Coronary artery (tissue), 2 donors: ENCODE results near the gene KDM2A.
"Not testable (repeated sequence)": the region's sequence is repeated elsewhere in the genome, so short reads cannot be mapped to it uniquely, and the experiment has no call there.

Source experiments
- DNase-seq: peaks from one replicate; pipeline ENCODE4 v3.0.0-alpha.2; 2017; ENCODE audit warnings: low spot score
- H3K27ac ChIP-seq, 2 donors: fragments of 200-600 bp; sonication (generic); one replicate each; pipeline ENCODE4 v1.5.1; 2016 to 2019
- H3K4me3 ChIP-seq: fragments of 200-600 bp; sonication (generic); 2 replicates; pipeline ENCODE4 v1.5.1; 2016; ENCODE audit warnings: mild to moderate bottlenecking, moderate library complexity
- TF ChIP-seq, protein P1 (sequence below): fragments of 200-600 bp; sonication (generic); IDR thresholded peaks from one replicate; pipeline ENCODE4 v1.5.1; 2019; ENCODE audit warnings: antibody characterized with exemption

KDM2A gene

DNA sequence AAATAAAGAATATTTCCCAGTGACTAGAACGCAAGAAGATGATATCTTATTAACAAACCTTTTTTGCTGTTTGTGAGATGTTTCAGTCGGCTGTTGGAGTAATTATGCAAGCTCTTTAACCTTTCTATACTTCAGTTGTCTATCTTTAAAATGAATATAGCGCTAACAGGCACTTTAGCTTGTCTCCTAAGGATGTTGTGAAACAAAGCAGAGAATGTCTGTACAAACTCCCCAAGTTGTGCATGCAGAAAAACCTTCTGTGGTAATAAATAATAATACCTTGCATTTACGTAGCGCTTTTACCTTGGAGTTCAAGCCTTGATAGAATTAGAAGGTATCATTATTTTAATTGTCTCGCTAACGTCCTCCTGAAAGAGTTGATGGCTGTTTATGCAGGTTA lies 1.9 kb upstream of the KDM2A start:
- TF ChIP-seq, protein P1, sequence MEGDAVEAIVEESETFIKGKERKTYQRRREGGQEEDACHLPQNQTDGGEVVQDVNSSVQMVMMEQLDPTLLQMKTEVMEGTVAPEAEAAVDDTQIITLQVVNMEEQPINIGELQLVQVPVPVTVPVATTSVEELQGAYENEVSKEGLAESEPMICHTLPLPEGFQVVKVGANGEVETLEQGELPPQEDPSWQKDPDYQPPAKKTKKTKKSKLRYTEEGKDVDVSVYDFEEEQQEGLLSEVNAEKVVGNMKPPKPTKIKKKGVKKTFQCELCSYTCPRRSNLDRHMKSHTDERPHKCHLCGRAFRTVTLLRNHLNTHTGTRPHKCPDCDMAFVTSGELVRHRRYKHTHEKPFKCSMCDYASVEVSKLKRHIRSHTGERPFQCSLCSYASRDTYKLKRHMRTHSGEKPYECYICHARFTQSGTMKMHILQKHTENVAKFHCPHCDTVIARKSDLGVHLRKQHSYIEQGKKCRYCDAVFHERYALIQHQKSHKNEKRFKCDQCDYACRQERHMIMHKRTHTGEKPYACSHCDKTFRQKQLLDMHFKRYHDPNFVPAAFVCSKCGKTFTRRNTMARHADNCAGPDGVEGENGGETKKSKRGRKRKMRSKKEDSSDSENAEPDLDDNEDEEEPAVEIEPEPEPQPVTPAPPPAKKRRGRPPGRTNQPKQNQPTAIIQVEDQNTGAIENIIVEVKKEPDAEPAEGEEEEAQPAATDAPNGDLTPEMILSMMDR, result no peak
- no peak for DNase-seq
- no peak overlapping the region for H3K4me3 ChIP-seq
- H3K27ac ChIP-seq, result peak overlapping the region in 1 of 2 donors; percentile 96

- peak overlapping the region; percentile 90 for H3K4me3 ChIP-seq
- DNase-seq, result no peak
- H3K27ac ChIP-seq, result peak overlapping the region in 1 of 2 donors; percentile 96
- TF ChIP-seq, protein P1, result no peak
Measured at GRCh38 chr11:67117672-67118180, 1.3 kb upstream of the KDM2A start.

DNA sequence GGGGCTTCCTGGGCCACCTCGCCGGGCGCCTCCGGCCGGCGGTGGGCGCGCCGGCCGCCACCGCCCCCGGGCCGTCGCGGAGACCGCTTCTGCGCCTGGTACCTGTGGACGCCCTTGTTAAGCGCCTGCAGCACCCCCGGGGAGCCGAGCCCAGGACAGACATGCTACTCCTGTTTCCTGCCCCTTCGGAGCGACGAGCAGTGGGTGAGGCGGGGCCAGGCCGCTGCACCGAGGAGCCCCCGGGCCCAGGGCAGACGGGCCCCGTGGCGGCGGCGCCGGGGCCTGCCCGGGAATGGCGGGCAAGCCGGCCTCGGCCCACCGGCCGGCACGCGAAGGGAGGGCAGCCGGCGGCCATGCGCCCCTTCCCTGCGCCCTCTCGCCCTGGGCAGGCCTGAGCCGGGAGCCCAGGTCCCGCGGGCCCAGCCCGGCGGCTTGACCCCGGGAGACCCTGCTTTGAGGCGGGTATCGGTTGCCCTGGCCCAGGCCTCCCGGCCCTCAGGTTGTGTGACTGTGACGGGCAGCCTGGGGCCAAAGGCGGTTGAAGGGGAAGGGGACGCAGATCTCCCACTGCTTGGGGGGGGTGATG lies 789 bp upstream of the KDM2A start:
- no peak for DNase-seq
- Histone ChIP-seq H3K27ac (peak overlapping the region; percentile 92 to 96), H3K4me3 (peak overlapping the region; percentile 90)
- TF ChIP-seq, protein P1, result no peak

DNA sequence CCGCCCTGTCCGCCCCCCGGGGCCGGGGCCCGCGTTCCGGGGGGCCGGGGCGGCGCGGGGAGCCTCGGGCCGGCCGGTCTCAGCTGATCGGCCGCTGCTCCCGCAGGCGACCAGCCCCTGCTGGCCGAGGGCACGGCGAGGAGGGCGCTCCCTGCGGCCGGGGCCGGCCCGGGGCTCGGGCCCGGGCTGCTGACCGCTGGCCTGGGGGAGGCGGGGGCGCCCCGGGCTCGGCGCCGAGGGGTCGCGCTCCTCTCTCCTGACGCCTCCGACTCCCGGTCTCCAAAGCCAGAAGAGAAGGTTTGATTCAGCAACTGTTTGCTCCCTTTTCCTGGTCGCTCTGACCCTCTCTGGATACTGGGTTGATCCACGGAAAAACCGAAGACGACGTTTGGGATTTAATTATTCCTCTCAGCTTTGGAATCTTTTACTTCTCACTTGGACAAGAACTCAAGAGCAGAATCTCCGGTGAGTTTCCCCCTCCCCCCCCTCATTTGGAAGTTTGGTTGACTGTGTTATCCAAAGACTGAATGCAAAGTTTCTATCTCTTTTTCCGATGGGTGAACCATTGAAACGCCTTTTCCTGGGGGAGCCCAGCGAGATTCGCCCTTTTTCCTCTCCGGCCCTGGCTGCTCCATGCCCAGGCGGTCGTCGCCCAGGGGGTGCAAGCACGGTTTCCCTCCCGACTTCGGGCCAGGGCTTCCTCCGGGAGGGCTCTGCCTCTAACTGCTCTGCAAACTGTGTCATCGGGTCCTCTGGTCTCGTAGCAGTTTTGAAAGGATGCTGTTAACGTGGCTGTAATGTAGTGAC lies 725 bp downstream of the KDM2A start:
- H3K4me3 ChIP-seq, result peak overlapping the region; percentile 90
- H3K27ac ChIP-seq, result peak overlapping the region; percentile 96
- DNase-seq, result no peak
- TF ChIP-seq, protein P1, result no peak

DNA sequence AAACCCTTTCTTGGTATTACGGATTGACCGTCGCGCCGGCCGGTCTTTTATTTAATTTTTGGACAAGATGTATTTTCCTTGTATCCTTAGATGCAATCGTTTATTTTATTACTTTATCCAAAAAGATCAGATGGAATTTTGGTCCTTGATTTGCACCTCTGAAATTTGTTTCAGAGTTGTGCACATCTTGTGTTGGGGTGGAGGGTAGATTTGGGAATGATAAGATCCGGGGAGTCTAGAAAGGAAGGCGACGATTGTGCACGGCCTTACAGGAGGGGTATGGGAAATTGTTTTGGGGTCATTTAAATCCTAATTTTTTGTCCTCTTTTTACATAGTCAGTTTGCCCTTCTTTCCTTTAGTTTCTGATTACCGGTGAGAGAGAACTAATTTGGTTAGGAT lies 1.4 kb downstream of the KDM2A start:
- H3K4me3 ChIP-seq, result peak overlapping the region; percentile 90
- no peak for DNase-seq
- peak overlapping the region; percentile 96 for H3K27ac ChIP-seq
- TF ChIP-seq, protein P1, result no peak

GRCh38 chr11:67120881-67121710 lies 2.0 kb downstream of the KDM2A start:
- DNase-seq, result no peak
- TF ChIP-seq, protein P1, result no peak

GRCh38 chr11:67123801-67124200 lies 4.7 kb downstream of the KDM2A start:
- H3K4me3 ChIP-seq, H3K27ac ChIP-seq, DNase-seq: not testable (repeated sequence)

More at GRCh38 chr11:67120881-67121710, 2.0 kb downstream of the KDM2A start:
- H3K4me3 ChIP-seq, result peak overlapping the region; percentile 90
- peak overlapping the region; percentile 96 for H3K27ac ChIP-seq

GRCh38 chr11:67126243-67126642 lies 7.2 kb downstream of the KDM2A start:
- H3K27ac ChIP-seq, H3K4me3 ChIP-seq, DNase-seq: not testable (repeated sequence)
